ACHN (cell line): ENCODE data around the gene FBN1.
A peak's percentile ranks its signal among the peaks of the same experiment; 100 is the strongest.

ENCODE experiments used
- DNase-seq: peaks from one replicate; pipeline ENCODE4 v3.0.0-alpha.2; 2015
- in situ Hi-C: cut with HindIII; loops from 2 replicates; pipeline ENCODE4 v1.10.0; 2017; ENCODE audit warnings: low sequenced_read_pairs, low pct_ligation_motif_present, low pct_unique_long_range_greater_than_20kb

FBN1 gene

DNA sequence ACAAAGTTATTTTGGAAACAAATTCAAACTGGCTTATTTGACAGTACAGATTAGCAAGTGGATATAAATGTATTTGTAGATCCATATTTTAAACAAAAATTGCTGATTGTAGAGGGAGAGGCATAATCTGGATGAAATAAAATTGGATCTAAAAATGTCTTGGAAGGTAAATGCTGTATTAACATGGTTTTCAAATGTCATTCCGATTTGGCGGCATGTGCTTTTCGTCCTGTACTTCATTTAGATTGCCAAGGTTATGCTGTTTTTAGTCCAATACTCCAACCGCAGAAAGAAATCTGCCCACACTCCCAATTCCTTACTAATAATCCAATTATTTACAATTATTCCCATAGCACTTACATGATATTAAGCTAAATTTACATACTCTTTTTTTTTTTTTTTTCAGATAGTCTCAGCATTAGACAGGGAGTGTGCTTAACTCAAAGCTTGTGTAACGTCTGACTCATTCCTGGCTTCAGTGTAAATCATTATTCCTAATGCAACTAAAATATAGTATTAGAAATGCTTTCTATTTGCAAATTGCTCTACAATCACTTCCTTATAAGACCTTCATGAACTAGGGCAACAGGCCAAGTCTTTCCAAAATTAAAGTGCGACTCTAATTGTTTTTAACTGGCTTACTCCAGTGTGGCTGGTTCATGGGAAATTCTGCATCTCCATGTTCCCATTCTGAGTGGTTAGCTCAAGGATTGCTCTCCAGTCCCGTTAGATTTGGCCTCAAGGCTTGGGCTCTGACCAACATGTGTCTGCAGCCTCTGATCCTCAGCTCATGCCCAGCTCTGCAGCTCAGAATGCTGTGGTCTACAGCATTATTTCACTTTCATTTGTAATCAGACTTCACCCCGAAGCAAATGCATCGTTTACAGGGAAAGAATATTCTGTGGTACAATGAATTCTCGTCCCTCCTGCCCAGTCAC is 103.9 kb downstream of the FBN1 start:
- in situ Hi-C loops = no loop called here
- no peak for DNase-seq

DNA sequence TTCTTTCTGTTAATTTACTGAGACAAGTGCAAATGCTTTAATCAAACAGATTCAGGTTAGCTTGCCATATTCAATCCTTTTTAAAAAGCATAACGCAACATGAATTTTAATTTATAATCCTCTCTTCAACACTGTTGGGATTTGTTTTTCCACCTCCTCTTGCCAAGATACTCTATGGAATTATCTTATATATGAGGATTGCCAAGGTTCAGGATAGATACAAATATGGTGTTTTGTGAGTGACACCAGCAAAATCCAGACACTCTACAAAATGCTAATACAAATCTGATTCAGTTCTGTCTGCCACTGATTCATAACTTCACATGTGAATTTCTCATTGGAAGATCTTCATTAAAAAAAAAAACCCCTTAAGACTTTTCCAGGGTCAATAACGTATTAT is 104.8 kb downstream of the FBN1 start:
- DNase-seq = no peak
- in situ Hi-C loops = no loop called here

DNA sequence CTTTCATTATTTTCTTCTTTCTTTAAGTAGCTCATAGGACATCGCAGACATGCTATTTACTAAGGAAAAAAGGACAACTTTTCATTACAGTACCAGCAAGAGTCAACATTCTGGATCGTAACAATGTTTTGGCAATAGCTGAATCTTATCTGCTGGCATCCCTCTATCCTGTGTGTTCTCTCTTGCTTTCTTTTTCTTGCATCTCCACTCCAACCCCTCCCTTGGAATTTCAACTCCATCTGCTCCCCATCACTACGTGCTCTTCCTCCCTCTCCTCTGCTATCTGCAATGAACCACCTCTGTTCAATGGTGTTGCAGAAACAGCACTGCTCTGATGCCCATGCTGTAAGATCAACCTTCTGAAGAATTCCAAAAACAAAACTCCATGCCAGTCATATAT is 106.6 kb downstream of the FBN1 start:
- in situ Hi-C loops = no loop called here
- no peak for DNase-seq

DNA sequence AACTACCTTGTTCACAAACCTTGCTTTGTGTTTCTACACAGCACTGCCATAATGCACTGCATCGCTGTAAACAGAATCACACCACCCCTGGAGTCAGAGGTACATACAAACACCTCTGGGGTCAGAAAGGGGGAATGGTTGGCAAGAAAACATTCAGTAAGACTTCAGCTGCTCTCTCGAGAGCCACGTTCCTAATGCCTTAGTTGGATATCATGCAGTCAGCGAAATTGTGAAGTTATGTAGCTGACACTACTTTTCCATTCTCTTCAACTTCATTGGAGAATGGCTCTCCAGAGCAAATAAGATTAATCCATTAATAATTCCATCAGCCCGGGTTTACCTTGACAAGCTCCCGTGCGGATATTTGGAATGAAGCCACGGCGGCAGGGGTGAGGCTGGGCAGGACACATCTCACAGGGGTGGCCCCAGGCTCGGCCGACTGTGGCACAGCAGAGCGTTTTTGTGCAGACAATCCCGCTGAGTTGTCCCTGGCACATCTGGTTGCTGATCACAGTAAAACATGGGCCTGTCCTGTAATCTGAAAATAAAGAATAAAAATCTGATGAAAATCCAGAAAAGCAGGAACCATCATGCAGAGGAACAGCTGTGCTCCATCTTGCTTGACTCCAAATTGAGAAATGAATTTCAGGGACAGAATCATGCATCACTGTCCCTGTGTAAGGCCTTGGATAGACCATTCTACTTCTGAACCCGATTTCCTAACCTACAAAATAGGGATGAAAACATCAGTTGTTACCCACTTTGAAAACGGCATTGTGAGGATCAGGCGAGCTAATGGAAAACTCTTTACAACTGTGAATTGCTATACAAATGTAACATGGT is 108.0 kb downstream of the FBN1 start:
- DNase-seq = no peak
- in situ Hi-C loops = no loop called here

DNA sequence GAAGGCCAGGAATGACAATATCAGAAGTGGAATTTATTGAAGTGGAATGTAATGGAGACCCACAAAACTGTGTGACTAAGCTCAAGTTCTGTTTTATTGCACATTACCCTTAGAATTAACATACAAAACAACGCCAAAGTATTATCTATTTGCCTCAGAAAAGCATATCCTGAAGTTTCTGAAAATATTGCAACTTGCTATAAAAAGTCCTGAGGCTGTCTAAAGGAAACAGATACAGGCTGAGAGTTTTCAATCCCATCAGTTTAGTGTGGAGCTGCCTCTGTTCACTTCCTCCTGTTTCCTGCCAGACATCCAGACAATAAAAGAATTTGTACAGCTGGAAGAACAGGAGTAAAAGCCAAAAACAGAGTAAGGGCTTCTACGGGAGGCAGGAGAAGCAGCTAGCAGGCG is 108.8 kb downstream of the FBN1 start:
- no peak for DNase-seq
- in situ Hi-C loops = no loop called here

DNA sequence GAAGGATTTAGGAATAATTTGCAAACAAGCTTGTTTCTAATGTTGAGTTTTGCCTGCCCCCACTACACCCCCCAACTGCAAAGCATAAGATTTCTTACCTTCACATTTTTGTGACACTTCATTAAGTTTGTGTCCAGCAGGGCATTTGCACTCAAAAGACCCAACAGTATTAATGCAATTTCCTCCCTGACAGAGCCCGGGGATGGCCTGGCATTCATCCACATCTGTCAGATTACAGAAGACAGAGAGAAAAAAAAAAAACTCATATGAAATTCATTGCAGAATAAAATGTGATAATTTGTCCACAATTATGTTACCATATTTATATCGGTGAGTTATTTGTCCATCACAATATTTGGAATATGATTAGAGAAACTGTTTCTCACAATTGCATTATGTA is 111.5 kb downstream of the FBN1 start:
- in situ Hi-C loops = no loop called here
- no peak for DNase-seq

DNA sequence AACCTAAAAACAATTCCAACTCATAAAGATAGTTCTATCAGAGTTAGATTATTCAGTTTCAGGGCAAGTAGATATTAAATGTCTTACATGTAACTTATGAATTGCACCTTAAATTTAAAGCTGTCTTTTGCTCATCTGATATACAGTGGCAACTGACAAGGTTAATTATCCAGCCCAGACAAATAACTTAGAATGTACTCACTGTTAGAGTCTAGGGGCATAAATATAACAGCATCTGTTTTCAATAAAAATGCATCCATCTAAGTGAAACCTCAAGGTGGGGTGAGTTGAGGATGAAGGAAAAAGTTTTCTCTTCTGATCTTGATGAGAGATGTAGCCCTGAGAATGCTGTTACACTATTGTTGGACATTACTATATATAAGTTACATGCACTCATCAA is 112.6 kb downstream of the FBN1 start:
- in situ Hi-C loops = no loop called here
- no peak for DNase-seq

DNA sequence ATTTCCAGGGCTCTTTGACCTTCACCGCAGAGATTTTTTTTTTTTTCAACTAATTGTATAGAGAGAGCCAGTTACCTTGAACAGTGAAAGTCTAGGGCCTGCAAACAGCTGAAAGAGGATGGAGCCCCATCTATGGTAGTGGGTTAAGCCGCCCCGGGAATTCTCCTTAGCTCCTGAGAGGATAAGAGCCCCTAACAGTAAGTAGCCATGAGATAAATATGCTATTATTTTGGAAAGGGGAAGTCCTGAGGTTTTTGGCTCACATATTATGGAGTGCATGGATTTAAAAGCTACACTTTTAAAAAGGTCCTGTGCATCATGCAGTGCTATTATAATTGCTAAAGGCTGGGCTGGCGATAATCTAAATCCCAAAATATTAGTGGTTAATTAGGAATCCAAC is 115.0 kb downstream of the FBN1 start:
- DNase-seq = no peak
- in situ Hi-C loops = no loop called here

DNA sequence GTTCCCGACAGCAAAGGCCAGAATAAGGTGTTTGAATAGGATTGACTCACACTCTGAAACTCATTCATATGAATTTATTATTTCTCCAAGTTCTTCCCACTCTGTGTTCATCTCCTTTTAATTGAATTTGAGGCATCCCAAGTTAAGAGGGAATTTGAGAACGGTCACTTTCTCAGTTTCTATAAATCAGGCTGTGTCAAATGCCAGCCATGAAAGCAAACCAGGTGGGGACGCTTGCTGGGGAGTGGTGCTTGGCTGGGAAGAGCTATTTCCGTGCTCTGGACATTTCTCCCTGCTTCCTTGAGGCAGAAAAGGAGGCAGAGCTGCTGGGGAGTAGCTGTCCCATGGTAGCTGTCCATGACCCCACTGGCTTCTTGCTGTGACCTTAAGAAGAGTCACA is 116.6 kb downstream of the FBN1 start:
- DNase-seq = no peak
- in situ Hi-C loops = no loop called here

DNA sequence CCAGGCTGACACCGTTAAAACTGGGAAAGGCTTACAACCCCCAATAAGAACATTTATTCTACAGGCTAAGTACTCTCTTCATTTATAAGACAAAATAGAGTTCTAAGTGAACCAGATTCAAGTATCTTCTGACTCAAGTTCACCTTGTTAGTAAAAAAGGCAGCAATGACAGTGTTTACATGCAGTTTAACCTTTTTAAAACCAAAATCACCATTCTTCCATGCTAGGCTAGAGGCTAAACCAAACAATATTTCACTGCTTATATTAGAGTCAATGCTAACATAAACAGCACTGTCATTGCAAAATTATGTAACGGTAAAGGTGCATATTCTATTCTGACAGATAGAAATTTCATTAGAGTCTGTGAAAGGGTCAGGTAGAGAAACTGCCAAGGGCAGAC is 118.0 kb downstream of the FBN1 start:
- no peak for DNase-seq
- in situ Hi-C loops = no loop called here

DNA sequence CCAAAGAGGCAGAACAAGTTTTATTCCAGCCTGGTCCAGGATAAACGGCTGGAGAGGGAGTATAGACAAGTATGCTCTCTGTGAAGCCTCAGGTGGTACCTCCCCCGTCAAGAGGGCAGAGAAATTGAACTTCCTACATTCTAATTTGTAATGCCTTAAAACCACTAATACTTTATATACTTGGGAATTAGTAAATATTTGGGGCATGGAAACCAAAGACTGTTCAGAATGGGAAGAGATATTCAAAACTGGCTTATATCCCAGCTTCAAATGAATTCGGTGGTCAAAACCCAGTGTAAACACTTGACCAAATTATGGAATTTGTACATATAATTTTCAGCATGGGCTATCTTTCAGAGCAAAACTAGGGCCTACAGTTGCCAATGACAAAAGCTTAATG is 122.6 kb downstream of the FBN1 start:
- DNase-seq = no peak
- in situ Hi-C loops = no loop called here

DNA sequence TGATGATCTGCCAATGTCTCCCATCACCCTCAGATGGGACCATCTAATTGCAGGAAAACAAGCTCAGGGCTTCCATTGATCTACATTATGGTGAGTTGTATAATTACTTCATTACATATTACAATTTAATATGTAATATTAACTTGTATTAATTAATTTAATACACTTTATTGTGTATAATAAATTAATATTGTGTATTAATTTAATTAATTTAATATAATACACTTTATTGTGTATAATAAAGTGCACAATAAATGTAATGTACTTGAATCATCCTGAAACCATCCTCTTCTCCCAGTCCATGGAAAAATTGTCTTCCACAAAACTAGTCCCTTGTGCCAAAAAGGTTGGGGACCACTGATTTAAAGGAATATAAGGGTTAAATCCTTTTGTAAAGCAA is 123.4 kb downstream of the FBN1 start:
- DNase-seq = no peak
- in situ Hi-C loops = no loop called here

DNA sequence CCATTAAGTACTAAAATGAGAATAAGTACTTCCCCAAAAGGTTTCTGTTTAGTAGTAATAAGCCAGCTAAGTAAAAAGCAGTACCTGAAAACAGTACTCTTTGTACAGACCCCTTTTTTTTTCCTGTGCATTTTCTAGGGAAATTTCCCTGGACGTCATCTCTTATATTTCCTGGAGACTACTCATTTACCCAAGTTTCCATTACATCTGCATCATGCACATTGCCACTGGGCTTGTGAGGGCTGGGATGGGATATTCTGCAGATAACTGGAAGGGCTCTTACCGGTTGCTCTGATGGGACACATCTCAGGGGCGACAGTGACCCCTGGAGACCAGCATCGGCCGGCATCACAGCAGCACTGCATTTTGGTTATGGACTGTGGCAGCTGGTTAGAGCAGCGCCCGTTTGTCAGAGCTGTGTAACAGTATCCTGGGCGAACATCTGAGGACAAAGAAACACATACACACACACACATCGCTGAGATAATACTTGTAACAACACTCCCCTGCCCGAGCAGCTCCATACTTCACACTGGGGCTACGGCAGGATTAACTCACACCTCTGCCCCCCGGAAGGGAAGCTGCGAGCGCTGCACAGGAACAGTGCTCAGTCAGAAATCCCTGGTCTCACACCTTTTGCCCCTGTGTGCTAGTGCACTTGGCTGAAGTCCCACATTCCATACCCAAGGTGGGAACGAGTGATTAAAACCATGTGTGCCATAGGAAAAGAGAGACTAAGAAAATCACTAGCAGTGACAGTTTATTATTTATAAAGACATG is 124.9 kb downstream of the FBN1 start:
- in situ Hi-C loops = no loop called here
- no peak for DNase-seq

DNA sequence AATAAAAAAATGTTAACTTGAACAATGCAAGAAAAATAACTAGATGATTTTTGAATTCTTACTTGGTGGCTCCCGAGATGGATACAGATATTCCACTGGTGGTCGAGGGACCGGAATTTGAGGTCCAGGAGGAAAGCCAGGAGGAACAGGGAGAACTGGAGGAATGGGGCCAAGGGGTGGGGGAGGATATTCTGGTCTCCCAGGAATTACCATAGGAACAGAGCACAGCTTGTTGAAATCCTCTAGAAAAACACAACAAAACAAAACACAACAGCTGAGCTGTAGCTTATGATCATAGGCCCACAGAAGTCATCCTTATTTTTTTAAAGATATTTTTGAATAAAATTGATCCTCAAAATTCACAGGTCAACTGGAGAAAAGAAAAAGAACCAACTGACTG is 129.4 kb downstream of the FBN1 start:
- no peak for DNase-seq
- in situ Hi-C loops = no loop called here

DNA sequence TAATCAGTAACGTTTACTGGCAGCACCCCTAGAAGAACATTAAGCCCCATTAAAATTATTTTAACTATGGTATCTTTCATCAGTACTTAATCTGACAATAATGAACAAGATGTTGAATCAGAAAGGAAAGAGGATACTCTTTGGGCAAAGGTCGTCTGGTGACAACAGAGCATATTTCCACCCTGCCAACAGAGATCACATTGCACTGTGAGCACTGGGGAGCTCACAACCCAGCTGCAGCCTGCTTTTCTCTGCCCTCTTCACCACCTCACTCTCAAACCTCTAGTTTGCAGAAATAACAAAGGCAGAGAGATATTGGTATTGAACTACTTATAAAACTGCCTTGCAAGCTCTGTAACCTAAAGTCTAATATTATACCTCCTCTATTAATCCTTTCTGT is 130.0 kb downstream of the FBN1 start:
- in situ Hi-C loops = no loop called here
- DNase-seq = no peak

DNA sequence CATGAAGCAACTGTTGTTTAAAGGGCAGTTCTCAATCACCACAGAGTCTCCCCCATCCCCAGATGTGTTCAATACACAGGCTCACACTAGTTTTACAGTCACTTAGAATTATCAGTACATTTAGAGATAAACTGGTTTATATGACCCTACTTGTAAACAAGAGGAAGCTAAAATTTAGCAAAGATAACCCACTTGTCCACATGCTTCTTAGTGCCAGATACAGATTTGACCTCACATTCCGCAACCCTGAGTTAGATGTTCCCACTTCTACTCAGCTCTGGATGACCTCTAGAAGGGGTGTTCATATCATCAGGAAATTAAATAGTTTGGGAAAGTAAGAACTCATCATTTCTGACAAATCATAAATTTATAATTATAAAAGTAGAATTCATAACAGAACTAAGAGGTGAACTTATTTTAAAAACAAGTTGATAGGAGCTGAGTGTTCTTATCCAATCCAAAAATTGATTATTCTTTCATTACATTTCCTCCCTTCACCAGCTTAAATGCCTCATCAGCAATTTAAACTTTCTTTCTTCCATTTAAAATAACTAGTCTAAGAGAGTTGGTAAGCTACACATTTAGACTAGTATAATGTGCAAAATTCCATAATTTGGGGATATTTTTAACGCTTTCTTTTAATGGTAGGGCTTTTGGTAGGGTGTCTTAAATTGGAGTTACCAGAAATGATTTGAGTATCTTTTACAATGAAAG is 131.2 kb downstream of the FBN1 start:
- in situ Hi-C loops = no loop called here
- DNase-seq = no peak

DNA sequence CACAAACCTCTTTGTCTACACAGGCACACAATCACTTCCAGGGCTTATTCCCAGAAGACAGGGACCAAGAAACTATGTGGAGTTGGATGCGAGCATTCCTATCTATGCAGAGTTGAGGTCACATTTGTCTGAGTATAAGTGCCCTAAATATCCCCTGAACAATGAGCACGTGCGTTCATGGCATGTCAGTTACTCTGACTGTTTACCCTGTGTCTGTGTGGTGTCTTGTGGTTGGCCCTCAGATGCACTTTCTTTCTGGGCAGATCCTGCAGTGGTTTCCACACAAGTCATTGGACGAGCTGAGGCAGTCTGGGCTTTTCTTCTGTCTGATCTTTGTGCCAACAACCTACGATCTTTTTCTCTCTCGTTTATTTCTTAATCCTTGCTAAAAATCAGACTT is 134.5 kb downstream of the FBN1 start:
- in situ Hi-C loops = no loop called here

DNA sequence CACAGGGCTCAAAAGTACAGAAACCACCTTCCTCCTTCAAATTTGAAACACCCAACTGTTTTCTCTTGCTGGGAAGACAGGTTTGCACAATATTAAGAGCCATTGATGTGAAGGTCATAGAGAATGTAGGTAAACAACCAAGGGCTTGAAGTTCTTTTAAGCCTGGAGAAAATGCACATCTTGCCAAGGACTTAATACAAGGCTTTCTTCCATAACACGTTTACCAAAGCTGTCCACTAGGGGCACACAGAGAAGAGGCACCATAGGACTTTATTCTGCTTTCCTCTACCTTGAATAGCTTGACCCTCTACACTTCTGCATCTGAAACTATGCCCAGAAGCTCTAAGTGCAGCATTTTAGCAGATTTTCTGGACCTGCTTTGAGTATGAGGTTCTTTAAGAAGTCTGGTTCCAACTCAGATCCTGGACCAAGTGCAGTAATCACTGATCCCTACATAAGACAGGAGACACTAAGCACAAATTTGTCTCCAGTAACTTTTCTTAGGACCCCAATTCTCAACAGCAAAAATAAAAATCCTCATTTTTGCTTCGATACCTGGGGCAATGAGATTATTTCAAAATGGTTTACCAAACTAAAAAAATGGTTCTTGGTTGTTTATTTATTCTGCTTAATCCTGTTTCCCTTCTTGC is 138.0 kb downstream of the FBN1 start:
- in situ Hi-C loops = no loop called here
- peak; percentile 55 for DNase-seq

More for the DNA sequence above, 134.5 kb downstream of the FBN1 start:
- DNase-seq = no peak
